Fibroblast of mammary gland (primary cell): ENCODE data around the gene TEX35.

Source experiments
- DNase-seq: peaks from one replicate; pipeline ENCODE4 v3.0.0-alpha.2; 2010; ENCODE audit warnings: low read depth
- H3K4me3 ChIP-seq: 2 replicates; pipeline ENCODE4 v1.5.1; 2011; ENCODE audit warnings: low read depth, mild to moderate bottlenecking, low read length, moderate library complexity; ENCODE audit not compliant: control insufficient read depth
- TF ChIP-seq, protein P1 (sequence below): conservative IDR thresholded peaks from 2 replicates; pipeline ENCODE4 v1.5.1; 2011; ENCODE audit warnings: low read depth, low read length, inconsistent platforms; ENCODE audit not compliant: control insufficient read depth, insufficient read depth

TEX35 gene

DNA sequence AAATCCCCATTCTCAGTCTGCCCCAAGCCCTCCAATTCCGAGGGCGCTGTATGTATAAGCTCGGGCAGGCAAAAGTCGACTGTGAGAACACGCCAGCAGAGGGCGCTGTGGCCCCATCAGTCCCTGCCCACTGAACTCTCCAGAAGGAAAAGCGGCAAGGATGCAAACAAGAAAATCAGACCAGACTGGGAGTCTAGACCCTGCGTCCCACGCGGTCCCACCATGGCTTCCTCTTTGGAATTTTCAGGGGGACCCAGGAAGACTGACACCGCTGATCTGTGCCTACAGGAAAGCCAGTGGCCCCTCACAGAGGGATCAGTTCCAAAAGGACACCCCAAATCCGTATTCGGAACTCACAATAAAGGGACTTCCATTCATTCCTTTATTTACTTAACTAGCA is 19.5 kb downstream of the TEX35 start:
- peak; percentile 81 for DNase-seq
- no peak overlapping the region for H3K4me3 ChIP-seq
- TF ChIP-seq, protein P1, sequence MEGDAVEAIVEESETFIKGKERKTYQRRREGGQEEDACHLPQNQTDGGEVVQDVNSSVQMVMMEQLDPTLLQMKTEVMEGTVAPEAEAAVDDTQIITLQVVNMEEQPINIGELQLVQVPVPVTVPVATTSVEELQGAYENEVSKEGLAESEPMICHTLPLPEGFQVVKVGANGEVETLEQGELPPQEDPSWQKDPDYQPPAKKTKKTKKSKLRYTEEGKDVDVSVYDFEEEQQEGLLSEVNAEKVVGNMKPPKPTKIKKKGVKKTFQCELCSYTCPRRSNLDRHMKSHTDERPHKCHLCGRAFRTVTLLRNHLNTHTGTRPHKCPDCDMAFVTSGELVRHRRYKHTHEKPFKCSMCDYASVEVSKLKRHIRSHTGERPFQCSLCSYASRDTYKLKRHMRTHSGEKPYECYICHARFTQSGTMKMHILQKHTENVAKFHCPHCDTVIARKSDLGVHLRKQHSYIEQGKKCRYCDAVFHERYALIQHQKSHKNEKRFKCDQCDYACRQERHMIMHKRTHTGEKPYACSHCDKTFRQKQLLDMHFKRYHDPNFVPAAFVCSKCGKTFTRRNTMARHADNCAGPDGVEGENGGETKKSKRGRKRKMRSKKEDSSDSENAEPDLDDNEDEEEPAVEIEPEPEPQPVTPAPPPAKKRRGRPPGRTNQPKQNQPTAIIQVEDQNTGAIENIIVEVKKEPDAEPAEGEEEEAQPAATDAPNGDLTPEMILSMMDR, result peak; percentile 88

DNA sequence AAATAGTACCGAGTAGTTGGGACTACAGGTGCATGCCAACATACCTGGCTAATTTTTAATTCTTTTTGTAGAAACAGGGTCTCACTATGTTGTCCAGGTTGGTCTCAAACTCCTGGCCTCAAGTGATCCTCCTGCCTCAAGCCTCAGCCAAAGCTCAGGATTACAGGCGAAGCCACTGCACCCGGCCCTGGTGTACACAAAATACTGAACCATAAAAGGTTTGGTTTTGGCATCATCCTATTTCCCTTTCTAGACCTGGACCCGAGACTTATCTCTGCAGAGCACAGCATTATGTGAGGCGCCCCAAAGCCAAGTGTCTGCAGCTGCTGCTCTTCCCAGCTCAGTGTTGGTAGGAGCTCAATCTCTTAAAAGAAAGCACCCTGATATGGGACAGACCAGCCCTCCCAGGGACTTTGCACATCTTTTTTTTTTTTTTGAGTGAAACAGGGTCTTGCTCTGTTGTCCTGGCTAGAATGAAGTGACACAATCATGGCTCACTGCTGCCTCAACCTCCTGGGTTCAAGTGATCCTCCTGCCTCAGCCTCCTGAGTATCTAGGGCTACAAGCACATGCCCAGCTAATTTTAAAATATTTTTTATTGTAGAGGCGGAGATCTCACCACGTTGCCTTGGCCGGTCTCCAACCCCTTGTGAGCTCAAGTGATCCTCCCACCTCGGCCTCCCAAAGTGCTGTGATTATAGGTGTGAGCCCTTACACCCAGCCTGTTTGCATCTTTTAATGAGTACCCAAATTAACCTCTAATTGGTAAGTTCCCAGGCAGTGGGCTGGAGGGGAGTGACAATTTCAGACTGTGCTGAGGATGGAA is 20.4 kb downstream of the TEX35 start:
- no peak for DNase-seq
- no peak overlapping the region for H3K4me3 ChIP-seq
- TF ChIP-seq, protein P1, result no peak

DNA sequence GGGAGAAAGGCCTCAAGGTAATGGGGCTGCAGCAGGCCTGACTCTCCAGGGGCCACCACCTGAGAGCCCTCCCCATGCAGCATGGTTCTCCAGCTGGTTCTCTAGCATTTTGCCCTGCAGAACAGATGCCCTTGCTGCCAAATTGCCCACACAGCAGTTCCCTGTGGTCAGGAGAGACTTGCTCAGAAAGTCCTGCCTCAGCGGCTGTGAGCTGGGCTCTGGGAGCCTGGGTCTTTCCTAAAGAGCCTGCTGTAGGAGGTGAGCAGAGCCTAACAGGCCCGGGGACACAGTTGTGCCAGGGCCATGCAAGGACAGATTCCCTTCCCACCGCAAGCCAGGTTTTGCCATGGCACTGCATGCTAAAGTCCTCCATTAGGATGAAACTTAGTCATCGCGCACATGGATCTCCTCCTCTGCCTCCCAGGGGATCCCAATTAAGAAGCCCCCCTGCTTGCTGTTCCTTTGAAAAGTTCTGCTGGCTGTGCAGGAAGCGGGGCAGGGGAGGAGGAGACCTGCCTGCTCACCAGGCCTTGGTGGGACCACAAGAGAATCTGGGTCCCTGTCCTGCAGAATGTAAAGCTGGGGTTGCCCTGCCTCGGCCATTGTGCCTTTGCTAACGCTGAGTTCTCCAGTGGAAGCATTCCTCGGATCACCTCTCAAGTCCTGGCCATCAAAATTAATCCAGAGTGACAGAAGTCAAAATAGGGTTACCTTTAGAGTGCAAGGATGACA is 21.4 kb downstream of the TEX35 start:
- H3K4me3 ChIP-seq, result no peak overlapping the region
- TF ChIP-seq, protein P1, result no peak
- DNase-seq, result no peak

DNA sequence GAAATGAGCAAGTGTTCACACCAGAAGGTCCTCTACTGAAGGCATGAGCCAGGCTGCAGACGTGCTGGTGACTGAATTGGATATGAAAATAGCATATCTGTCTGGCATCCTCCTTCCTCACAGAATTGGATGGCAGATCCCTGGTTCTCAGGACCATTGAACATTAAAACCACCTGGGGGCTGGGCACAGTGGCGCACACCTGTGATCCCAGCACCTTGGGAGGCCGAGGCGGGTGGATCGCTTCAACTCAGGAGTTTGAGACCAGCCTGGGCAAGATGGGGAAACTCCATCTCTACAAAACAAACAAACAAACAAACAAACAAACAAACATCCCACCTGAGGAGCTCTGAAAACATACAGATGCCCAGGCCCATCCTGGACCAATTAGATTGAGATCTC is 23.4 kb downstream of the TEX35 start:
- DNase-seq, result no peak
- TF ChIP-seq, protein P1, result no peak
- no peak overlapping the region for H3K4me3 ChIP-seq

DNA sequence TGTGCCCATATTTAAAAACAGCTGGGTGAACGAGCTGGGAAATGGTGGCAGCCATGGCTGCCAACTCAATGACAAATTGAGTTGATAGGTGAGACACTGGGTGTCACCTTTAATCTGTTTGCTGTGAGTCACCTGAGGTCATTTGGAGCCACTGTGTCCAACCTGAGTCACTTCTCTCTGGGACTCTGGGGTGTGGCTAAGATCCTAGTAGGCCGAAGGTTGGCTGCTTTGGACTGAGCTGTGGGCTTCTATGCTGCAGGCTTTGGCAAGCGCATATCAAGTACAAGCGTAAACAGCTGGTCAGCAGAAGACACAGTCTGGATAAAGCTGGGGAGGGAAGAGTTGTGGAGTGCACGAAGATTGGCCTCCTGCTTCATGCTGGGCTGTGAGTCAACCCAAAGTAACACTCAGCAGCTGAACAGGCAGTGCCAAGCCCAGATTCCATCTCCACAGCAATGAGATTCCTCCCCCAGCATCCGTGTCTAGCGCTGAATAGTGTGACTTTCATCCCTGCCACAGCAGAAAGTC is 24.0 kb downstream of the TEX35 start:
- TF ChIP-seq, protein P1, result no peak
- DNase-seq, result peak; percentile 99
- no peak overlapping the region for H3K4me3 ChIP-seq

DNA sequence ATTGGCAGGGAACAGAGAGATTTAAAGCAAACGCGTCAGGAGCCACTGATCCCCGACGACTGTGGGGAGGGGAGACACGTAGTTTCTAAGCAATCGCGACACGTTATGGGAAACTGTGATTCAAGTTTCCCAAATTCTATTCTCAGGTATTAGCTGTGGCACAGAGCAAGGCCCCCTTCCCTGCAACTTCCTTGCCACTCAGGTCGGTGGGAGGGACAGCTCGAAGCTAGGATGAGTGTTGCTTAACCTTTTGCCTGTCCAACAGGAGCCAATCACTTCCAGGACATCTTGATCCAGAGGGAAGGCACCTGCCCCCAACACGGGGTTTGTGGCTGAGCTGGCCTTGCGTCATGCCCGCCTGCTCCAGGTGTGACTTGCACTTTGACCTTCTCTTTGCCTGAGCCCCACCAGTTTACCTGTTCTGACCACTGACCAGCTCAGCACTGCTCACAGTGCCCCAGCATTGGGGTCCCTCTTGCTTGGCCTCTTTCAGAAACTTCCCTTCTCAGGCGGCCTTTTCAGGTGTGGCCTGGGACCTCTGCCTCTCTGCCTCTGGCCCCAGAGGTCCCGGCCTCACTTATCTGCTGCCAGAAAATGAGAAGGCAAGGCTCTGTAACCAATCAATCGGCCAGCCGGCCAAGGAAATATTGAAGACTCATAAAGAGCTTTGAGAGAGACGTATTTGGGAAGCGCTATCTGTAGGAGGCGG is 24.6 kb downstream of the TEX35 start:
- no peak overlapping the region for H3K4me3 ChIP-seq
- DNase-seq, result no peak
- TF ChIP-seq, protein P1, result no peak
